HepG2 (cell line): ENCODE measurements around the gene TMEM176A. TPM values are rescaled to one million over a fixed set of nuclear protein-coding genes. Genes with fewer than 3 reads are reported as not detected.
A peak's percentile ranks its signal among the peaks of the same experiment; 100 is the strongest.

Experiments used
- NCOA2 ChIP-seq: sonication (generic); formaldehyde crosslinking; IDR thresholded peaks from 2 replicates; pipeline ENCODE4 v1.8.0; 2022; ENCODE audit warnings: inconsistent platforms
- SALL1 ChIP-seq: sonication (generic); formaldehyde crosslinking; IDR thresholded peaks from 2 replicates; pipeline ENCODE4 v1.8.0; 2022; ENCODE audit warnings: mild to moderate bottlenecking, missing genetic modification reagents
- TOE1 ChIP-seq: sonication (generic); formaldehyde crosslinking; IDR thresholded peaks from 2 replicates; pipeline ENCODE4 v1.4.0; 2020; ENCODE audit warnings: mild to moderate bottlenecking, missing genetic modification reagents
- ZNF772 ChIP-seq: sonication (generic); formaldehyde crosslinking; IDR thresholded peaks from 2 replicates; pipeline ENCODE4 v1.5.0; 2020; ENCODE audit warnings: mild to moderate bottlenecking, missing genetic modification reagents
- ZSCAN25 ChIP-seq: sonication (generic); formaldehyde crosslinking; IDR thresholded peaks from 2 replicates; pipeline ENCODE4 v1.8.0; 2022; ENCODE audit warnings: mild to moderate bottlenecking, missing genetic modification reagents
- polyA plus RNA-seq, 8 experiments: library from polyadenylated mRNA; depleted of rRNA in 3 of 8; stranded (reverse) in 7 of 8; unstranded in 1 of 8; fragments of >200 nt; fragmentation: Illumina TruSeq in 4 of 8; extraction: Trizol in 4 of 8; gene quantifications; 2 replicates each; pipeline versions ENCODE4 v1.2.1 to v1.2.3, GENCODE V29; 2011 to 2016; ENCODE audit warnings: low read depth in 4 of 8, missing spikeins in 1 of 8, mixed read lengths in 1 of 8; ENCODE audit not compliant: insufficient read depth in 1 of 8
- total RNA-seq, 5 experiments: library from RNA; depleted of rRNA; stranded (reverse); fragments of >200 nt; fragmentation: Illumina TruSeq; extraction: Trizol; gene quantifications; 2 replicates each; pipeline ENCODE4 v1.2.3, GENCODE V29; 2016; ENCODE audit warnings: low read depth in 1 of 5
- TF ChIP-seq, protein P1 (sequence below): sonication (generic); formaldehyde crosslinking; IDR thresholded peaks from 2 replicates; pipeline ENCODE4 v1.5.1; 2020; ENCODE audit warnings: mild to moderate bottlenecking, missing genetic modification reagents, moderate library complexity
- TF ChIP-seq, protein P2 (sequence below): IDR thresholded peaks from 2 replicates; pipeline ENCODE4 v1.6.1; 2016; ENCODE audit warnings: missing compliant biosample characterization, missing genetic modification reagents, borderline replicate concordance
- TF ChIP-seq, protein P3 (sequence below): sonication (generic); formaldehyde crosslinking; IDR thresholded peaks from 2 replicates; pipeline ENCODE4 v1.8.0; 2022; ENCODE audit warnings: missing genetic modification reagents, low read depth, mild to moderate bottlenecking, borderline replicate concordance

TMEM176A gene
- total and polyA plus RNA-seq, 2 of the 13 experiments (the other 11 are each of a cell fraction or from before 2014, with no cell fraction given), result not detected

- TF ChIP-seq, protein P1, sequence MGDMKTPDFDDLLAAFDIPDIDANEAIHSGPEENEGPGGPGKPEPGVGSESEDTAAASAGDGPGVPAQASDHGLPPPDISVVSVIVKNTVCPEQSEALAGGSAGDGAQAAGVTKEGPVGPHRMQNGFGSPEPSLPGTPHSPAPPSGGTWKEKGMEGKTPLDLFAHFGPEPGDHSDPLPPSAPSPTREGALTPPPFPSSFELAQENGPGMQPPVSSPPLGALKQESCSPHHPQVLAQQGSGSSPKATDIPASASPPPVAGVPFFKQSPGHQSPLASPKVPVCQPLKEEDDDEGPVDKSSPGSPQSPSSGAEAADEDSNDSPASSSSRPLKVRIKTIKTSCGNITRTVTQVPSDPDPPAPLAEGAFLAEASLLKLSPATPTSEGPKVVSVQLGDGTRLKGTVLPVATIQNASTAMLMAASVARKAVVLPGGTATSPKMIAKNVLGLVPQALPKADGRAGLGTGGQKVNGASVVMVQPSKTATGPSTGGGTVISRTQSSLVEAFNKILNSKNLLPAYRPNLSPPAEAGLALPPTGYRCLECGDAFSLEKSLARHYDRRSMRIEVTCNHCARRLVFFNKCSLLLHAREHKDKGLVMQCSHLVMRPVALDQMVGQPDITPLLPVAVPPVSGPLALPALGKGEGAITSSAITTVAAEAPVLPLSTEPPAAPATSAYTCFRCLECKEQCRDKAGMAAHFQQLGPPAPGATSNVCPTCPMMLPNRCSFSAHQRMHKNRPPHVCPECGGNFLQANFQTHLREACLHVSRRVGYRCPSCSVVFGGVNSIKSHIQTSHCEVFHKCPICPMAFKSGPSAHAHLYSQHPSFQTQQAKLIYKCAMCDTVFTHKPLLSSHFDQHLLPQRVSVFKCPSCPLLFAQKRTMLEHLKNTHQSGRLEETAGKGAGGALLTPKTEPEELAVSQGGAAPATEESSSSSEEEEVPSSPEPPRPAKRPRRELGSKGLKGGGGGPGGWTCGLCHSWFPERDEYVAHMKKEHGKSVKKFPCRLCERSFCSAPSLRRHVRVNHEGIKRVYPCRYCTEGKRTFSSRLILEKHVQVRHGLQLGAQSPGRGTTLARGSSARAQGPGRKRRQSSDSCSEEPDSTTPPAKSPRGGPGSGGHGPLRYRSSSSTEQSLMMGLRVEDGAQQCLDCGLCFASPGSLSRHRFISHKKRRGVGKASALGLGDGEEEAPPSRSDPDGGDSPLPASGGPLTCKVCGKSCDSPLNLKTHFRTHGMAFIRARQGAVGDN (CRISPR knock-in tag), result no peak
- TF ChIP-seq, protein P2, sequence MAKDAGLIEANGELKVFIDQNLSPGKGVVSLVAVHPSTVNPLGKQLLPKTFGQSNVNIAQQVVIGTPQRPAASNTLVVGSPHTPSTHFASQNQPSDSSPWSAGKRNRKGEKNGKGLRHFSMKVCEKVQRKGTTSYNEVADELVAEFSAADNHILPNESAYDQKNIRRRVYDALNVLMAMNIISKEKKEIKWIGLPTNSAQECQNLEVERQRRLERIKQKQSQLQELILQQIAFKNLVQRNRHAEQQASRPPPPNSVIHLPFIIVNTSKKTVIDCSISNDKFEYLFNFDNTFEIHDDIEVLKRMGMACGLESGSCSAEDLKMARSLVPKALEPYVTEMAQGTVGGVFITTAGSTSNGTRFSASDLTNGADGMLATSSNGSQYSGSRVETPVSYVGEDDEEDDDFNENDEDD (CRISPR knock-in tag), result peak; percentile 53; the same call in 1 of the 2 replicates
- TF ChIP-seq SALL1 (CRISPR knock-in tag) (peak; percentile 51), NCOA2 (CRISPR knock-in tag) (peak; percentile 85), TOE1 (no peak), ZNF772 (CRISPR knock-in tag) (no peak), ZSCAN25 (no peak)
- TF ChIP-seq, protein P3, sequence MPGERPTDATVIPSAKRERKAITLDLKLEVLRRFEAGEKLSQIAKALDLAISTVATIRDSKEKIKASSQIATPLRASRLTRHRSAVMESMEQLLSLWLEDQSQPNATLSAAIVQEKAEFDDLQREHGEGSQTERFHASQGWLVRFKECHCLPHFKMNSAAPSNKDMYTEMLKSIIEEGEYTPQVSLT (CRISPR knock-in tag), result no peak
Measured at GRCh38 chr7:150778014-150778737, 22.4 kb upstream of the TMEM176A start (continued).
